ENCODE results near the gene KDM8.
A peak's percentile ranks its signal among the peaks of the same experiment; 100 is the strongest.

KDM8 gene

GRCh38 chr16:27210174-27210573, 6.8 kb downstream of the KDM8 start:
- H3K79me1 ChIP-seq (ENCODE audit: low read depth, low read length) = no peaks in the 10 kb centered on the region
- H2BK120ac ChIP-seq (ENCODE audit: low read depth, low read length) = no peak overlapping the region
- H4K91ac ChIP-seq (ENCODE audit: low read depth, low read length, poor library complexity) = no peak overlapping the region
- peaks cover 12 to 32% of the 10 kb centered on the region in 2 donors for H3K36me3 ChIP-seq (replicated peaks in 1 of 2; ENCODE audit: control insufficient read depth in 2 of 2, insufficient read depth in 2 of 2, low read length in 2 of 2)
- no peak for DNase-seq (ENCODE audit: low spot score)
- no peak overlapping the region for H3K23ac ChIP-seq (ENCODE audit: low read depth, low read length, poor library complexity)
- H2AK5ac ChIP-seq (ENCODE audit: low read depth, low read length) = no peak overlapping the region
- H3K18ac ChIP-seq (ENCODE audit: low read length) = no peak overlapping the region
- H2BK15ac ChIP-seq (ENCODE audit: low read length) = no peak overlapping the region
- peak overlapping the region; percentile 32 for H3K9ac ChIP-seq (ENCODE audit: low read depth, low read length, poor library complexity)
- no peaks in the 10 kb centered on the region for H3K27me3 ChIP-seq (ENCODE audit: control insufficient read depth in 3 of 3, insufficient read depth in 3 of 3, low read depth in 1 of 3, low read length in 3 of 3)
- WGBS, 2 donors (ENCODE audit: extremely low coverage in 2 of 2, insufficient read length in 2 of 2, insufficient replicate concordance in 1 of 2) = no CpG with 5 or more reads among the region's 17 CpGs
- no peak overlapping the region for H3K4me3 ChIP-seq (ENCODE audit: low read length in 2 of 2)
- H3K4me2 ChIP-seq (ENCODE audit: insufficient read depth, low read length, poor library complexity, severe bottlenecking) = no peak overlapping the region
- no peaks in the 10 kb centered on the region for H3K9me3 ChIP-seq (replicated peaks in 1 of 2; ENCODE audit: control insufficient read depth in 2 of 2, insufficient read depth in 1 of 2, low read depth in 1 of 2, low read length in 2 of 2)
- no peak overlapping the region for H3K4ac ChIP-seq (ENCODE audit: low read length)
- no peaks in the 10 kb centered on the region for H3K4me1 ChIP-seq (ENCODE audit: control insufficient read depth in 2 of 2, insufficient read depth in 1 of 2, low read depth in 1 of 2, low read length in 2 of 2)
- H2BK12ac ChIP-seq (ENCODE audit: low read length) = no peak overlapping the region
- H2AFZ ChIP-seq (ENCODE audit: low read length) = no peak overlapping the region
- no peak overlapping the region for H2BK5ac ChIP-seq (ENCODE audit: low read length)
- no peak overlapping the region for H4K8ac ChIP-seq (ENCODE audit: low read depth, low read length)
- no peak overlapping the region for H3K14ac ChIP-seq (ENCODE audit: low read length)
- H3K27ac ChIP-seq (replicated peaks; ENCODE audit: low read length) = no peak overlapping the region

GRCh38 chr16:27211026-27211425, 7.7 kb downstream of the KDM8 start:
- no peak overlapping the region for H3K18ac ChIP-seq (ENCODE audit: low read length)
- no peak overlapping the region for H3K23ac ChIP-seq (ENCODE audit: low read depth, low read length, poor library complexity)
- H2BK5ac ChIP-seq (ENCODE audit: low read length) = no peak overlapping the region
- H2BK15ac ChIP-seq (ENCODE audit: low read length) = no peak overlapping the region
- H4K8ac ChIP-seq (ENCODE audit: low read depth, low read length) = no peak overlapping the region
- H3K4me2 ChIP-seq (ENCODE audit: insufficient read depth, low read length, poor library complexity, severe bottlenecking) = no peak overlapping the region
- no CpG with 5 or more reads among the region's 10 CpGs for WGBS, 2 donors (ENCODE audit: extremely low coverage in 2 of 2, insufficient read length in 2 of 2, insufficient replicate concordance in 1 of 2)
- H3K27ac ChIP-seq (replicated peaks; ENCODE audit: low read length) = no peak overlapping the region
- no peak overlapping the region for H4K91ac ChIP-seq (ENCODE audit: low read depth, low read length, poor library complexity)
- H2AFZ ChIP-seq (ENCODE audit: low read length) = no peak overlapping the region
- H3K4me1 ChIP-seq (ENCODE audit: control insufficient read depth in 2 of 2, insufficient read depth in 1 of 2, low read depth in 1 of 2, low read length in 2 of 2) = no peaks in the 10 kb centered on the region
- no peak overlapping the region for H3K4me3 ChIP-seq (ENCODE audit: low read length in 2 of 2)
- H3K14ac ChIP-seq (ENCODE audit: low read length) = no peak overlapping the region
- DNase-seq (ENCODE audit: low spot score) = no peak
- no peak overlapping the region for H3K9ac ChIP-seq (ENCODE audit: low read depth, low read length, poor library complexity)
- H2BK12ac ChIP-seq (ENCODE audit: low read length) = no peak overlapping the region
- no peaks in the 10 kb centered on the region for H3K79me1 ChIP-seq (ENCODE audit: low read depth, low read length)
- no peak overlapping the region for H2AK5ac ChIP-seq (ENCODE audit: low read depth, low read length)
- no peaks in the 10 kb centered on the region for H3K27me3 ChIP-seq (ENCODE audit: control insufficient read depth in 3 of 3, insufficient read depth in 3 of 3, low read depth in 1 of 3, low read length in 3 of 3)
- H3K36me3 ChIP-seq (replicated peaks in 1 of 2; ENCODE audit: control insufficient read depth in 2 of 2, insufficient read depth in 2 of 2, low read length in 2 of 2) = peaks cover 16 to 39% of the 10 kb centered on the region in 2 donors
- no peak overlapping the region for H3K4ac ChIP-seq (ENCODE audit: low read length)
- no peak overlapping the region for H2BK120ac ChIP-seq (ENCODE audit: low read depth, low read length)
- no peaks in the 10 kb centered on the region for H3K9me3 ChIP-seq (replicated peaks in 1 of 2; ENCODE audit: control insufficient read depth in 2 of 2, insufficient read depth in 1 of 2, low read depth in 1 of 2, low read length in 2 of 2)

- Histone ChIP-seq H2AK5ac (ENCODE audit: low read depth, low read length) (no peak overlapping the region), H4K8ac (ENCODE audit: low read depth, low read length) (no peak overlapping the region), H3K9ac (ENCODE audit: low read depth, low read length, poor library complexity) (no peak overlapping the region), H4K91ac (ENCODE audit: low read depth, low read length, poor library complexity) (no peak overlapping the region), H3K9me3 (replicated peaks in 1 of 2; ENCODE audit: control insufficient read depth in 2 of 2, insufficient read depth in 1 of 2, low read depth in 1 of 2, low read length in 2 of 2) (no peaks in the 10 kb centered on the region), H3K27ac (replicated peaks; ENCODE audit: low read length) (no peak overlapping the region), H3K18ac (ENCODE audit: low read length) (no peak overlapping the region), H3K27me3 (ENCODE audit: control insufficient read depth in 3 of 3, insufficient read depth in 3 of 3, low read depth in 1 of 3, low read length in 3 of 3) (no peaks in the 10 kb centered on the region), H2BK12ac (ENCODE audit: low read length) (no peak overlapping the region), H2BK15ac (ENCODE audit: low read length) (no peak overlapping the region), H2BK5ac (ENCODE audit: low read length) (no peak overlapping the region), H3K14ac (ENCODE audit: low read length) (no peak overlapping the region), H3K23ac (ENCODE audit: low read depth, low read length, poor library complexity) (no peak overlapping the region), H3K4me1 (ENCODE audit: control insufficient read depth in 2 of 2, insufficient read depth in 1 of 2, low read depth in 1 of 2, low read length in 2 of 2) (peaks cover 0 to 2% of the 10 kb centered on the region in 2 donors), H3K4me2 (ENCODE audit: insufficient read depth, low read length, poor library complexity, severe bottlenecking) (no peak overlapping the region), H2AFZ (ENCODE audit: low read length) (no peak overlapping the region), H3K4ac (ENCODE audit: low read length) (no peak overlapping the region), H2BK120ac (ENCODE audit: low read depth, low read length) (no peak overlapping the region), H3K36me3 (replicated peaks in 1 of 2; ENCODE audit: control insufficient read depth in 2 of 2, insufficient read depth in 2 of 2, low read length in 2 of 2) (peaks cover 17 to 43% of the 10 kb centered on the region in 2 donors), H3K79me1 (ENCODE audit: low read depth, low read length) (no peaks in the 10 kb centered on the region), H3K4me3 (ENCODE audit: low read length in 2 of 2) (no peak overlapping the region)
- no CpG with 5 or more reads among the region's 19 CpGs for WGBS, 2 donors (ENCODE audit: extremely low coverage in 2 of 2, insufficient read length in 2 of 2, insufficient replicate concordance in 1 of 2)
- DNase-seq (ENCODE audit: low spot score) = no peak
Observed at GRCh38 chr16:27214084-27214961, 11.0 kb downstream of the KDM8 start.

GRCh38 chr16:27215660-27216059, 12.3 kb downstream of the KDM8 start:
- Histone ChIP-seq H3K23ac (ENCODE audit: low read depth, low read length, poor library complexity) (peak overlapping the region; percentile 52), H3K9me3 (replicated peaks in 1 of 2; ENCODE audit: control insufficient read depth in 2 of 2, insufficient read depth in 1 of 2, low read depth in 1 of 2, low read length in 2 of 2) (no peaks in the 10 kb centered on the region), H4K91ac (ENCODE audit: low read depth, low read length, poor library complexity) (no peak overlapping the region), H2AK5ac (ENCODE audit: low read depth, low read length) (no peak overlapping the region), H3K79me1 (ENCODE audit: low read depth, low read length) (no peaks in the 10 kb centered on the region), H3K4me2 (ENCODE audit: insufficient read depth, low read length, poor library complexity, severe bottlenecking) (no peak overlapping the region), H3K9ac (ENCODE audit: low read depth, low read length, poor library complexity) (no peak overlapping the region), H4K8ac (ENCODE audit: low read depth, low read length) (no peak overlapping the region), H3K27ac (replicated peaks; ENCODE audit: low read length) (no peak overlapping the region), H2BK120ac (ENCODE audit: low read depth, low read length) (no peak overlapping the region), H3K27me3 (ENCODE audit: control insufficient read depth in 3 of 3, insufficient read depth in 3 of 3, low read depth in 1 of 3, low read length in 3 of 3) (no peaks in the 10 kb centered on the region), H2AFZ (ENCODE audit: low read length) (no peak overlapping the region), H2BK15ac (ENCODE audit: low read length) (no peak overlapping the region), H2BK12ac (ENCODE audit: low read length) (no peak overlapping the region), H3K4ac (ENCODE audit: low read length) (no peak overlapping the region), H3K4me3 (ENCODE audit: low read length in 2 of 2) (no peak overlapping the region), H3K4me1 (ENCODE audit: control insufficient read depth in 2 of 2, insufficient read depth in 1 of 2, low read depth in 1 of 2, low read length in 2 of 2) (peaks cover 0 to 2% of the 10 kb centered on the region in 2 donors), H3K18ac (ENCODE audit: low read length) (no peak overlapping the region), H3K14ac (ENCODE audit: low read length) (no peak overlapping the region), H3K36me3 (replicated peaks in 1 of 2; ENCODE audit: control insufficient read depth in 2 of 2, insufficient read depth in 2 of 2, low read length in 2 of 2) (peaks cover 11 to 39% of the 10 kb centered on the region in 2 donors), H2BK5ac (ENCODE audit: low read length) (no peak overlapping the region)
- DNase-seq (ENCODE audit: low spot score) = no peak
- no CpG with 5 or more reads among the region's 7 CpGs for WGBS, 2 donors (ENCODE audit: extremely low coverage in 2 of 2, insufficient read length in 2 of 2, insufficient replicate concordance in 1 of 2)
